C4-2B (cell line): ENCODE data around the gene CSRNP3.

Source experiments
- ZFX ChIP-seq: fragments of 450-650 bp; IDR thresholded peaks from 2 replicates; pipeline ENCODE4 v1.6.1; 2017
- TF ChIP-seq, protein P1 (sequence below): fragments of 450-650 bp; conservative IDR thresholded peaks from 2 replicates; pipeline ENCODE4 v1.5.1; 2017; ENCODE audit warnings: mild to moderate bottlenecking

DNA sequence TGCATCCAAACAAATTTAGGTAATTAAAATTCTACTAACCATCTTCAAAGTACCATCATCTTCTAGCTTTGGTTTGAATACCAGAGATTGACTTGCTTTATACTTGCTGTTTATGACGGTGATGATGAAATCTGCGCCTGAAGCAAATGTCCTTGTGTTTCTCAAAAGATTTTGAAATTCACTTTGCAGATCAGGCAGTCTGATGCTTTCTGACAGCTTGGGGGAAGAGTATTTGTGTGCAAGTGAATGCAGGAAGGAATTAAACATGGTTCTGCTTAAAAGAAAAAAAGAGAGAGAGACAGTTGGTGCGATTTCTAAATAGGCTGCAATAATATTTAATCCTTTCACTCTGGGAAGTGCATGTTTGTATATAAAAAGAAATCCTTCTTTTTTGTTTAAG, 29.6 kb downstream of the CSRNP3 start:
- TF ChIP-seq, protein P1, sequence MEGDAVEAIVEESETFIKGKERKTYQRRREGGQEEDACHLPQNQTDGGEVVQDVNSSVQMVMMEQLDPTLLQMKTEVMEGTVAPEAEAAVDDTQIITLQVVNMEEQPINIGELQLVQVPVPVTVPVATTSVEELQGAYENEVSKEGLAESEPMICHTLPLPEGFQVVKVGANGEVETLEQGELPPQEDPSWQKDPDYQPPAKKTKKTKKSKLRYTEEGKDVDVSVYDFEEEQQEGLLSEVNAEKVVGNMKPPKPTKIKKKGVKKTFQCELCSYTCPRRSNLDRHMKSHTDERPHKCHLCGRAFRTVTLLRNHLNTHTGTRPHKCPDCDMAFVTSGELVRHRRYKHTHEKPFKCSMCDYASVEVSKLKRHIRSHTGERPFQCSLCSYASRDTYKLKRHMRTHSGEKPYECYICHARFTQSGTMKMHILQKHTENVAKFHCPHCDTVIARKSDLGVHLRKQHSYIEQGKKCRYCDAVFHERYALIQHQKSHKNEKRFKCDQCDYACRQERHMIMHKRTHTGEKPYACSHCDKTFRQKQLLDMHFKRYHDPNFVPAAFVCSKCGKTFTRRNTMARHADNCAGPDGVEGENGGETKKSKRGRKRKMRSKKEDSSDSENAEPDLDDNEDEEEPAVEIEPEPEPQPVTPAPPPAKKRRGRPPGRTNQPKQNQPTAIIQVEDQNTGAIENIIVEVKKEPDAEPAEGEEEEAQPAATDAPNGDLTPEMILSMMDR: no peak
- no peak for TF ChIP-seq ZFX
